OCI-LY7 (cell line): Measurements from ENCODE around the gene PRELID3B. TPM values are rescaled to one million over a fixed set of nuclear protein-coding genes. Genes with fewer than 3 reads are reported as not detected.

Source experiments
- BruUV-seq: library from RNA; stranded (reverse); fragments of 400-500 nt; replicated peaks from 2 replicates; lab custom pipeline; 2021; lab: Mats Ljungman, UMichigan
- CTCF ChIA-PET: fragments of 300-600 bp; sonication (Branson Sonifier 250); formaldehyde crosslinking; loops from one replicate; lab custom pipeline; 2022; ENCODE audit warnings: antibody characterized with exemption; ENCODE audit not compliant: unreplicated experiment; lab: Charles Lee
- POLR2A ChIA-PET: fragments of 300-600 bp; sonication (Branson Sonifier 250); formaldehyde crosslinking; loops from one replicate; lab custom pipeline; 2022; ENCODE audit warnings: antibody characterized with exemption; lab: Charles Lee
- DNase-seq: peaks from one replicate; pipeline ENCODE4 v3.0.0-alpha.2; 2015; ENCODE audit warnings: low spot score
- H2AFZ ChIP-seq: fragments of 200-600 bp; sonication (generic), shearing (Covaris generic); 2 replicates; pipeline ENCODE4 v1.6.1; 2014; ENCODE audit warnings: mild to moderate bottlenecking, antibody characterized with exemption, low read length, moderate library complexity
- H3K27ac ChIP-seq: fragments of 200-600 bp; sonication (generic); 2 replicates; pipeline ENCODE4 v1.5.1; 2014; ENCODE audit warnings: mixed run types, low read depth, mild to moderate bottlenecking, moderate library complexity, low read length, inconsistent platforms; ENCODE audit not compliant: poor library complexity, severe bottlenecking
- H3K36me3 ChIP-seq: fragments of 200-600 bp; sonication (generic); 2 replicates; pipeline ENCODE4 v1.6.1; 2014; ENCODE audit warnings: mild to moderate bottlenecking, antibody characterized with exemption, low read length, moderate library complexity, mixed read lengths; ENCODE audit not compliant: insufficient read depth
- H3K4me1 ChIP-seq: fragments of 200-600 bp; sonication (generic); 2 replicates; pipeline ENCODE4 v1.5.1; 2014; ENCODE audit warnings: mild to moderate bottlenecking, low read length; ENCODE audit not compliant: insufficient read depth, poor library complexity, severe bottlenecking
- H3K4me2 ChIP-seq: fragments of 200-600 bp; sonication (generic); 2 replicates; pipeline ENCODE4 v1.6.1; 2014; ENCODE audit warnings: mild to moderate bottlenecking, low read length
- H3K4me3 ChIP-seq: fragments of 200-600 bp; sonication (generic); 2 replicates; pipeline ENCODE4 v1.5.1; 2014; ENCODE audit warnings: mild to moderate bottlenecking, low read depth, low read length; ENCODE audit not compliant: poor library complexity, severe bottlenecking
- H3K79me2 ChIP-seq: fragments of 200-600 bp; sonication (generic); 2 replicates; pipeline ENCODE4 v1.6.1; 2016; ENCODE audit warnings: low read depth, mild to moderate bottlenecking, low read length, moderate library complexity, mixed read lengths; ENCODE audit not compliant: insufficient read depth
- H3K9me2 ChIP-seq: fragments of 200-600 bp; sonication (generic); 2 replicates; pipeline ENCODE4 v1.6.1; 2016; ENCODE audit warnings: mild to moderate bottlenecking, low read length, mixed read lengths; ENCODE audit not compliant: insufficient read depth
- H3K9me3 ChIP-seq: fragments of 200-600 bp; sonication (generic); 2 replicates; pipeline ENCODE4 v1.6.1; 2014; ENCODE audit warnings: mild to moderate bottlenecking, mixed run types, low read length, mixed read lengths
- H4K20me1 ChIP-seq: fragments of 200-600 bp; sonication (generic); 2 replicates; pipeline ENCODE4 v1.6.1; 2014; ENCODE audit warnings: mild to moderate bottlenecking, antibody characterized with exemption, low read length, moderate library complexity, mixed read lengths; ENCODE audit not compliant: insufficient read depth
- EZH2phosphoT487 ChIP-seq: fragments of 200-600 bp; sonication (generic); IDR thresholded peaks from 2 replicates; pipeline ENCODE4 v1.6.1; 2018; ENCODE audit warnings: low read depth, borderline replicate concordance, mild to moderate bottlenecking, mixed run types, antibody characterized with exemption, low read length, moderate library complexity, mixed read lengths
- intact Hi-C: fragments of 100-400 bp; cut with micrococcal nuclease; formaldehyde crosslinking; loops from one replicate; pipeline ENCODE4 v1.10.0; 2022; ENCODE audit not compliant: unreplicated experiment
- total RNA-seq, 2 experiments: library from RNA; depleted of rRNA in 1 of 2; stranded (reverse); fragments of >200 nt in 1 of 2; shearing (Covaris generic) in 1 of 2; gene quantifications; 2 replicates each; pipeline ENCODE4 v1.2.3, GENCODE V29; 2014 to 2022
- TF ChIP-seq, protein P1 (sequence below): fragments of 200-600 bp; sonication (generic); conservative IDR thresholded peaks from 2 replicates; pipeline ENCODE4 v1.5.1; 2014; ENCODE audit warnings: mild to moderate bottlenecking, antibody characterized with exemption, low read length, moderate library complexity, mixed read lengths

Gene PRELID3B
- total RNA-seq, 2 experiments from 2014 or later, result 99.4 to 119 TPM

DNA sequence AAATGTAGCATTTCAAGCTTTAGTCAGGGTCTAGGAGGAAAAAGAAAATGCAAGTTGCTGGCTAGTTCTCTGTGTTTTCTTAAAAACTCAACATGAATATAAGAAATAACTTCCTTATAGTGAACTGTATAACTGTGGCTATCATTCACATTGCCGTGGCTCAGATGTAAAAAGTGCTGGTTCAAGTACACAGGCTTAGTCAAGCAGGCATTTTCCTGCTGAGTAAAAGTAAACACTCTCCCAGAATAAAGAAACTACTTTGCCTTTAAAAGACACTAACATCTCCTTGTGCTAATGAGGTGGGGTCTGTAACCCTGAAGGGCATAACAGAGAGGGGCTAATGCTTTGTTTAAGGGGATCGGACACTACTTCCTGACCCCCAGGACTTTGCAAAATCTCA lies 13.8 kb downstream of the PRELID3B start:
- intact Hi-C loops, result no loop called here

DNA sequence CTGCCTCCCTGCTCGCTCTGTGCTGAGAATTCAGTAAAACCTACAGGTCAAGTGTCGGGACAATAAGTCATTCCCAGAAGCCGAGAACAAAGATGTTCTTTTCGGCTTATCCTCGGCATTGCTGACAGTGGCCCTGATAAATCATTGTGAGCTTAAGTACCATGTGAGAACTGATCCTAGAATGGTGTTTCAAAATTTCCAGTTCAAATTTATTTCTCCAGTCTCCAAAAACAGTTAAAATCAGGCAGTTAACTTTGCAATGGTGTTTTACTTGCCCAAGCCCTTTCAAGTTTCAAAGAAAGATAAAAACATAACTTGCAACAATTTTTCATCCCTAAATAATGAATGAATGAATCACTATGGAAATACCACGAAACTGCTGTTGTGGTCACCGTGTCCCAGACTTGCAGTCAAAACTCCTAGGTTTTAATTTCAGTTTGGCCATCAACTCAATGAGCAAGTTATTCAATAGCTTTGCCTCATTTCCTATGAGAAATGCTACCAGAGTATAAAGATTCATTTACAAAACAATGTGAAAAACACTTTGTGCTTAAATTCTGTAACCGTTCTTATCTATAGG lies 14.8 kb downstream of the PRELID3B start:
- Histone ChIP-seq H3K4me2 (no peak overlapping the region), H3K9me2 (no peaks in the 10 kb centered on the region), H3K36me3 (peaks cover 89% of the 10 kb centered on the region), H3K4me3 (no peak overlapping the region), H2AFZ (no peak overlapping the region), H3K4me1 (peaks cover 36% of the 10 kb centered on the region), H3K79me2 (peaks cover 66% of the 10 kb centered on the region), H3K9me3 (no peaks in the 10 kb centered on the region), H4K20me1 (peaks cover 46% of the 10 kb centered on the region), H3K27ac (no peak overlapping the region)
- intact Hi-C loops, result no loop called here
- no TSS peak for BruUV-seq
- TF ChIP-seq, protein P1, sequence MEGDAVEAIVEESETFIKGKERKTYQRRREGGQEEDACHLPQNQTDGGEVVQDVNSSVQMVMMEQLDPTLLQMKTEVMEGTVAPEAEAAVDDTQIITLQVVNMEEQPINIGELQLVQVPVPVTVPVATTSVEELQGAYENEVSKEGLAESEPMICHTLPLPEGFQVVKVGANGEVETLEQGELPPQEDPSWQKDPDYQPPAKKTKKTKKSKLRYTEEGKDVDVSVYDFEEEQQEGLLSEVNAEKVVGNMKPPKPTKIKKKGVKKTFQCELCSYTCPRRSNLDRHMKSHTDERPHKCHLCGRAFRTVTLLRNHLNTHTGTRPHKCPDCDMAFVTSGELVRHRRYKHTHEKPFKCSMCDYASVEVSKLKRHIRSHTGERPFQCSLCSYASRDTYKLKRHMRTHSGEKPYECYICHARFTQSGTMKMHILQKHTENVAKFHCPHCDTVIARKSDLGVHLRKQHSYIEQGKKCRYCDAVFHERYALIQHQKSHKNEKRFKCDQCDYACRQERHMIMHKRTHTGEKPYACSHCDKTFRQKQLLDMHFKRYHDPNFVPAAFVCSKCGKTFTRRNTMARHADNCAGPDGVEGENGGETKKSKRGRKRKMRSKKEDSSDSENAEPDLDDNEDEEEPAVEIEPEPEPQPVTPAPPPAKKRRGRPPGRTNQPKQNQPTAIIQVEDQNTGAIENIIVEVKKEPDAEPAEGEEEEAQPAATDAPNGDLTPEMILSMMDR, result no peak
- TF ChIP-seq EZH2phosphoT487, result no peak
- CTCF ChIA-PET, result no interaction called here
- POLR2A ChIA-PET, result interaction anchor here (1.0 to 1.8 kb wide), 2 partner anchors 10 to 16 kb away, joined by 3 to 6 read pairs; no protein-coding TSS in a partner anchor
- DNase-seq, result no peak

More for the DNA sequence above, 13.8 kb downstream of the PRELID3B start:
- H3K4me2 ChIP-seq, result peak overlapping the region; percentile 97
- peaks cover 46% of the 10 kb centered on the region for H3K4me1 ChIP-seq
- ChIA-PET POLR2A (interaction anchor here (0.6 to 1.8 kb wide), 2 partner anchors 11 to 38 kb away, joined by 3 to 6 read pairs; no protein-coding TSS in a partner anchor), CTCF (no interaction called here)
- H3K36me3 ChIP-seq, result peaks cover 87% of the 10 kb centered on the region
- peak overlapping the region; percentile 76 for H3K4me3 ChIP-seq
- H2AFZ ChIP-seq, result no peak overlapping the region
- TF ChIP-seq, protein P1, result no peak
- no peak for TF ChIP-seq EZH2phosphoT487
- BruUV-seq, result no TSS peak
- H3K9me2 ChIP-seq, result no peaks in the 10 kb centered on the region
- H3K9me3 ChIP-seq, result no peaks in the 10 kb centered on the region
- H4K20me1 ChIP-seq, result peaks cover 46% of the 10 kb centered on the region
- H3K27ac ChIP-seq, result no peak overlapping the region
- H3K79me2 ChIP-seq, result peaks cover 71% of the 10 kb centered on the region
- no peak for DNase-seq
